Activated CD4-positive, CD25-positive, alpha-beta regulatory T cell treated with anti-CD3 and anti-CD28 coated beads, Interleukin-2, amount 50 U/mL, for 24 hours (primary cell): ENCODE measurements around the gene DRICH1.
"Not testable (repeated sequence)": the region's sequence is repeated elsewhere in the genome, so short reads cannot be mapped to it uniquely, and the experiment has no call there.

Source experiments
- ATAC-seq, 2 donors: fragments of 150-1000 bp; cut with Tn5 transposase; one replicate each; pipeline ENCODE4 v1.10.0; 2021; ENCODE audit warnings: mild to moderate bottlenecking in 1 of 2, moderate library complexity in 1 of 2

DRICH1 gene

GRCh38 chr22:23649071-23649501 is 17.0 kb upstream of the DRICH1 start:
- no peak for ATAC-seq

- ATAC-seq: not testable (repeated sequence)
These were observed 14.4 kb upstream of the DRICH1 start for GRCh38 chr22:23646526-23646925.

GRCh38 chr22:23640206-23640605 is 8.1 kb upstream of the DRICH1 start:
- ATAC-seq: not testable (repeated sequence)

- ATAC-seq: no peak
These were observed 7.5 kb upstream of the DRICH1 start for GRCh38 chr22:23639661-23640060.

GRCh38 chr22:23638611-23639010 is 6.5 kb upstream of the DRICH1 start:
- ATAC-seq: no peak

- ATAC-seq: not testable (repeated sequence)
These were observed 3.2 kb upstream of the DRICH1 start for GRCh38 chr22:23635291-23635690.

GRCh38 chr22:23628056-23628743 is 3.9 kb downstream of the DRICH1 start:
- not testable (repeated sequence) for ATAC-seq

GRCh38 chr22:23627401-23628055 is 4.6 kb downstream of the DRICH1 start:
- ATAC-seq: peak; percentile 63 to 70

- ATAC-seq: no peak
These were observed 5.7 kb downstream of the DRICH1 start for GRCh38 chr22:23626286-23626975.

GRCh38 chr22:23622634-23623033 is 9.5 kb downstream of the DRICH1 start:
- no peak for ATAC-seq

- not testable (repeated sequence) for ATAC-seq
These were observed 10.2 kb downstream of the DRICH1 start for GRCh38 chr22:23621916-23622315.

- ATAC-seq: no peak
These were observed 10.9 kb downstream of the DRICH1 start for GRCh38 chr22:23621082-23621780.

GRCh38 chr22:23613193-23613972 is 18.7 kb downstream of the DRICH1 start:
- ATAC-seq: no peak

- ATAC-seq: no peak
These were observed 21.9 kb downstream of the DRICH1 start for GRCh38 chr22:23609983-23610781.

- no peak for ATAC-seq
These were observed 23.5 kb downstream of the DRICH1 start for GRCh38 chr22:23608583-23608982.

- no peak for ATAC-seq
These were observed 25.7 kb downstream of the DRICH1 start for GRCh38 chr22:23606204-23607131.

GRCh38 chr22:23604939-23605712 is 27.0 kb downstream of the DRICH1 start:
- ATAC-seq: no peak

GRCh38 chr22:23603266-23603665 is 28.9 kb downstream of the DRICH1 start:
- no peak for ATAC-seq

- ATAC-seq: no peak
These were observed 33.2 kb downstream of the DRICH1 start for GRCh38 chr22:23598805-23599518.
